ENCODE results near the gene UFSP2.
"Not testable (repeated sequence)": the region's sequence is repeated elsewhere in the genome, so short reads cannot be mapped to it uniquely, and the experiment has no call there.

Gene UFSP2

GRCh38 chr4:185384061-185384460 is 41.7 kb downstream of the UFSP2 start:
- DNase-seq (ENCODE audit: insufficient read length, low spot score) = no peak
- no peak for TF ChIP-seq POLR2A (IDR thresholded peaks at IDR 0.05; ENCODE audit: low read depth, low read length)
- FAIRE-seq = no peak

- no peak for FAIRE-seq
- no peak for DNase-seq (ENCODE audit: insufficient read length, low spot score)
- TF ChIP-seq POLR2A (IDR thresholded peaks at IDR 0.05; ENCODE audit: low read depth, low read length) = no peak
Observed at GRCh38 chr4:185383451-185383850, 42.3 kb downstream of the UFSP2 start.

GRCh38 chr4:185382754-185383153 is 43.0 kb downstream of the UFSP2 start:
- DNase-seq (ENCODE audit: insufficient read length, low spot score) (no peak), FAIRE-seq (no peak)
- TF ChIP-seq POLR2A (IDR thresholded peaks at IDR 0.05; ENCODE audit: low read depth, low read length) = no peak

- DNase-seq (ENCODE audit: insufficient read length, low spot score) (no peak), FAIRE-seq (no peak)
- TF ChIP-seq POLR2A (IDR thresholded peaks at IDR 0.05; ENCODE audit: low read depth, low read length) = no peak
Observed at GRCh38 chr4:185381288-185382196, 44.2 kb downstream of the UFSP2 start.

- FAIRE-seq = no peak
- no peak for TF ChIP-seq POLR2A (IDR thresholded peaks at IDR 0.05; ENCODE audit: low read depth, low read length)
- DNase-seq (ENCODE audit: insufficient read length, low spot score) = no peak
Observed at GRCh38 chr4:185380320-185380719, 45.4 kb downstream of the UFSP2 start.

GRCh38 chr4:185379326-185380295 is 46.2 kb downstream of the UFSP2 start:
- DNase-seq (ENCODE audit: insufficient read length, low spot score) (no peak), FAIRE-seq (no peak)
- no peak for TF ChIP-seq POLR2A (IDR thresholded peaks at IDR 0.05; ENCODE audit: low read depth, low read length)

GRCh38 chr4:185378264-185378663 is 47.5 kb downstream of the UFSP2 start:
- TF ChIP-seq POLR2A (IDR thresholded peaks at IDR 0.05; ENCODE audit: low read depth, low read length) = no peak
- FAIRE-seq (no peak), DNase-seq (ENCODE audit: insufficient read length, low spot score) (no peak)

GRCh38 chr4:185374573-185374972 is 51.2 kb downstream of the UFSP2 start:
- no peak for TF ChIP-seq POLR2A (IDR thresholded peaks at IDR 0.05; ENCODE audit: low read depth, low read length)
- no peak for FAIRE-seq

GRCh38 chr4:185374027-185374426 is 51.7 kb downstream of the UFSP2 start:
- FAIRE-seq (no peak), DNase-seq (ENCODE audit: insufficient read length, low spot score) (no peak)
- no peak for TF ChIP-seq POLR2A (IDR thresholded peaks at IDR 0.05; ENCODE audit: low read depth, low read length)

More at GRCh38 chr4:185374573-185374972, 51.2 kb downstream of the UFSP2 start:
- no peak for DNase-seq (ENCODE audit: insufficient read length, low spot score)

- TF ChIP-seq POLR2A (IDR thresholded peaks at IDR 0.05; ENCODE audit: low read depth, low read length) = no peak
- FAIRE-seq (no peak), DNase-seq (ENCODE audit: insufficient read length, low spot score) (no peak)
Observed at GRCh38 chr4:185371702-185372101, 54.1 kb downstream of the UFSP2 start.

- DNase-seq (ENCODE audit: insufficient read length, low spot score) (no peak), FAIRE-seq (no peak)
- no peak for TF ChIP-seq POLR2A (IDR thresholded peaks at IDR 0.05; ENCODE audit: low read depth, low read length)
Observed at GRCh38 chr4:185370268-185370949, 55.4 kb downstream of the UFSP2 start.

GRCh38 chr4:185369731-185370130 is 56.0 kb downstream of the UFSP2 start:
- FAIRE-seq (no peak), DNase-seq (ENCODE audit: insufficient read length, low spot score) (no peak)

GRCh38 chr4:185364886-185365285 is 60.9 kb downstream of the UFSP2 start:
- DNase-seq (ENCODE audit: insufficient read length, low spot score) = no peak
- TF ChIP-seq POLR2A (IDR thresholded peaks at IDR 0.05; ENCODE audit: low read depth, low read length) = no peak
- no peak for FAIRE-seq

More at GRCh38 chr4:185369731-185370130, 56.0 kb downstream of the UFSP2 start:
- TF ChIP-seq POLR2A (IDR thresholded peaks at IDR 0.05; ENCODE audit: low read depth, low read length) = no peak

GRCh38 chr4:185363251-185363650 is 62.5 kb downstream of the UFSP2 start:
- FAIRE-seq = no peak
- TF ChIP-seq POLR2A (IDR thresholded peaks at IDR 0.05; ENCODE audit: low read depth, low read length) = no peak
- DNase-seq (ENCODE audit: insufficient read length, low spot score) = no peak

GRCh38 chr4:185362570-185362969 is 63.2 kb downstream of the UFSP2 start:
- not testable (repeated sequence) for FAIRE-seq; DNase-seq (ENCODE audit: insufficient read length, low spot score)

Measured in H54 (cell line).